ENCODE data around the gene TBC1D9B.

TBC1D9B gene

GRCh38 chr5:179907556-179908324 lies at the start of gene TBC1D9B:
Gene TBC1D9B, minus strand, starts transcription at chr5:179907897. Its CDS starts 76 bp downstream, at chr5:179907821.
- DNase-seq (ENCODE audit: low spot score) = peak; percentile 10

GRCh38 chr5:179955630-179956029 lies 47.9 kb upstream of the TBC1D9B start:
- no peak for DNase-seq (ENCODE audit: low spot score)

GRCh38 chr5:179955062-179955461 lies 47.4 kb upstream of the TBC1D9B start:
- no peak for DNase-seq (ENCODE audit: low spot score)

- no peak for DNase-seq (ENCODE audit: low spot score)
These were observed 46.7 kb upstream of the TBC1D9B start for GRCh38 chr5:179954434-179954833.

- DNase-seq (ENCODE audit: low spot score) = no peak
These were observed 46.3 kb upstream of the TBC1D9B start for GRCh38 chr5:179953987-179954386.

GRCh38 chr5:179936976-179937681 lies 29.4 kb upstream of the TBC1D9B start:
- DNase-seq (ENCODE audit: low spot score) = no peak

GRCh38 chr5:179930788-179931473 lies 23.2 kb upstream of the TBC1D9B start:
- no peak for DNase-seq (ENCODE audit: low spot score)

GRCh38 chr5:179927824-179928223 lies 20.1 kb upstream of the TBC1D9B start:
- DNase-seq (ENCODE audit: low spot score) = peak; percentile 10

- DNase-seq (ENCODE audit: low spot score) = no peak
These were observed 19.0 kb upstream of the TBC1D9B start for GRCh38 chr5:179926657-179927056.

GRCh38 chr5:179923436-179923835 lies 15.7 kb upstream of the TBC1D9B start:
- no peak for DNase-seq (ENCODE audit: low spot score)

GRCh38 chr5:179920175-179920574 lies 12.5 kb upstream of the TBC1D9B start:
- DNase-seq (ENCODE audit: low spot score) = no peak

GRCh38 chr5:179919487-179920060 lies 11.9 kb upstream of the TBC1D9B start:
- DNase-seq (ENCODE audit: low spot score) = no peak

- DNase-seq (ENCODE audit: low spot score) = no peak
These were observed 11.2 kb upstream of the TBC1D9B start for GRCh38 chr5:179918742-179919486.

GRCh38 chr5:179916523-179916922 lies 8.8 kb upstream of the TBC1D9B start:
- DNase-seq (ENCODE audit: low spot score) = no peak

- DNase-seq (ENCODE audit: low spot score) = no peak
These were observed 7.8 kb upstream of the TBC1D9B start for GRCh38 chr5:179915406-179915935.

- no peak for DNase-seq (ENCODE audit: low spot score)
These were observed 6.5 kb upstream of the TBC1D9B start for GRCh38 chr5:179914032-179914755.

GRCh38 chr5:179913461-179913860 lies 5.8 kb upstream of the TBC1D9B start:
- DNase-seq (ENCODE audit: low spot score) = no peak

- no peak for DNase-seq (ENCODE audit: low spot score)
These were observed 5.3 kb upstream of the TBC1D9B start for GRCh38 chr5:179912951-179913350.

GRCh38 chr5:179912386-179912785 lies 4.7 kb upstream of the TBC1D9B start:
- DNase-seq (ENCODE audit: low spot score) = no peak

- DNase-seq (ENCODE audit: low spot score) = no peak
These were observed 1.5 kb upstream of the TBC1D9B start for GRCh38 chr5:179909224-179909623.

- no peak for DNase-seq (ENCODE audit: low spot score)
These were observed 831 bp upstream of the TBC1D9B start for GRCh38 chr5:179908528-179908927.

All from COLO829 (cell line).